Lower lobe of right lung (tissue), 2 donors: ENCODE data around the gene CDKN1A. TPM values are rescaled to one million over a fixed set of nuclear protein-coding genes. Genes with fewer than 3 reads are reported as not detected.

Experiments
- ATAC-seq, 2 donors: fragments of 200-7000 bp; cut with Tn5 transposase; one replicate each; pipeline ENCODE4 v1.9.1; 2020 to 2022; ENCODE audit warnings: mild to moderate bottlenecking in 2 of 2, moderate library complexity in 2 of 2
- DNase-seq: peaks from one replicate; pipeline ENCODE4 v3.0.0-alpha.2; 2020
- H3K27ac ChIP-seq: fragments of 200-600 bp; one replicate; pipeline ENCODE4 v1.8.0; 2022
- H3K27me3 ChIP-seq: fragments of 200-600 bp; one replicate; pipeline ENCODE4 v1.8.0; 2022; ENCODE audit warnings: low read depth
- H3K36me3 ChIP-seq: fragments of 200-600 bp; one replicate; pipeline ENCODE4 v1.8.0; 2022; ENCODE audit warnings: mild to moderate bottlenecking
- H3K4me1 ChIP-seq: fragments of 200-600 bp; one replicate; pipeline ENCODE4 v1.8.0; 2022
- H3K4me3 ChIP-seq: fragments of 200-600 bp; one replicate; pipeline ENCODE4 v1.8.0; 2022; ENCODE audit warnings: mild to moderate bottlenecking
- H3K9me3 ChIP-seq: fragments of 200-600 bp; one replicate; pipeline ENCODE4 v1.8.0; 2022
- intact Hi-C: fragments of 100-400 bp; cut with DNase I; formaldehyde crosslinking; loops from one replicate; pipeline ENCODE4 v1.11.0; 2022
- total RNA-seq: library from RNA; stranded (reverse); fragmentation: NEBNext Ultra II Directional; extraction: Animal tissue kit (Norgen Biotek cat#: 25700); gene quantifications from one replicate; pipeline ENCODE4 v1.2.1, GENCODE V29; 2021
- TF ChIP-seq, protein P1 (sequence below): fragments of 200-600 bp; IDR thresholded peaks from one replicate; pipeline ENCODE4 v1.8.0; 2022; ENCODE audit warnings: antibody characterized with exemption, mild to moderate bottlenecking
- donor health status: DM: no; HTN: yes; CAD: no; lungs with severe emphysema.

The CDKN1A gene
- total RNA-seq, 1 donor from 2014 or later, result 71.0 TPM

DNA sequence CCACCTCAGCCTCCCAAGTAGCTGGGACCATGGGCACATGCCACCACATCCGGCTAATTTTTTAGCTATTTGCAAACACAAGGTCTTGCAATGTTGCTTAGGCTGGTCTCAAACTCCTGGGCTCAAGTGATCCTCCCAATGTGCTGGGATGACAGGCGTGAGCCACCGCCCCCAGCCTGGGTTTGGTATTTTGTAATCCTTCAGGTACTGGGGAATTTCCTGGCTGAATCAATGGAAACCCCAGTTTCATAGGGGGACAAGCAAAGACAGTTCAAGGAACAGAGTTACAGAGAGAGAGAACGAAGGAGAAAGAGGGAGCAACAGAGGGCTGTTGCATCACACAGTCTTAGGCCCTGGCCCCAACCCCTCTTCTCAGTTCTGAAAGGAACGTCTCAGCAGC is 54.8 kb downstream of the CDKN1A start:
- Histone ChIP-seq H3K9me3 (no peaks in the 10 kb centered on the region), H3K27me3 (no peaks in the 10 kb centered on the region), H3K36me3 (no peaks in the 10 kb centered on the region), H3K4me1 (peaks cover 21% of the 10 kb centered on the region), H3K27ac (no peak overlapping the region), H3K4me3 (no peak overlapping the region)
- intact Hi-C loops, result no loop called here
- no peak for DNase-seq
- ATAC-seq, result no peak
- TF ChIP-seq, protein P1, sequence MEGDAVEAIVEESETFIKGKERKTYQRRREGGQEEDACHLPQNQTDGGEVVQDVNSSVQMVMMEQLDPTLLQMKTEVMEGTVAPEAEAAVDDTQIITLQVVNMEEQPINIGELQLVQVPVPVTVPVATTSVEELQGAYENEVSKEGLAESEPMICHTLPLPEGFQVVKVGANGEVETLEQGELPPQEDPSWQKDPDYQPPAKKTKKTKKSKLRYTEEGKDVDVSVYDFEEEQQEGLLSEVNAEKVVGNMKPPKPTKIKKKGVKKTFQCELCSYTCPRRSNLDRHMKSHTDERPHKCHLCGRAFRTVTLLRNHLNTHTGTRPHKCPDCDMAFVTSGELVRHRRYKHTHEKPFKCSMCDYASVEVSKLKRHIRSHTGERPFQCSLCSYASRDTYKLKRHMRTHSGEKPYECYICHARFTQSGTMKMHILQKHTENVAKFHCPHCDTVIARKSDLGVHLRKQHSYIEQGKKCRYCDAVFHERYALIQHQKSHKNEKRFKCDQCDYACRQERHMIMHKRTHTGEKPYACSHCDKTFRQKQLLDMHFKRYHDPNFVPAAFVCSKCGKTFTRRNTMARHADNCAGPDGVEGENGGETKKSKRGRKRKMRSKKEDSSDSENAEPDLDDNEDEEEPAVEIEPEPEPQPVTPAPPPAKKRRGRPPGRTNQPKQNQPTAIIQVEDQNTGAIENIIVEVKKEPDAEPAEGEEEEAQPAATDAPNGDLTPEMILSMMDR, result no peak

DNA sequence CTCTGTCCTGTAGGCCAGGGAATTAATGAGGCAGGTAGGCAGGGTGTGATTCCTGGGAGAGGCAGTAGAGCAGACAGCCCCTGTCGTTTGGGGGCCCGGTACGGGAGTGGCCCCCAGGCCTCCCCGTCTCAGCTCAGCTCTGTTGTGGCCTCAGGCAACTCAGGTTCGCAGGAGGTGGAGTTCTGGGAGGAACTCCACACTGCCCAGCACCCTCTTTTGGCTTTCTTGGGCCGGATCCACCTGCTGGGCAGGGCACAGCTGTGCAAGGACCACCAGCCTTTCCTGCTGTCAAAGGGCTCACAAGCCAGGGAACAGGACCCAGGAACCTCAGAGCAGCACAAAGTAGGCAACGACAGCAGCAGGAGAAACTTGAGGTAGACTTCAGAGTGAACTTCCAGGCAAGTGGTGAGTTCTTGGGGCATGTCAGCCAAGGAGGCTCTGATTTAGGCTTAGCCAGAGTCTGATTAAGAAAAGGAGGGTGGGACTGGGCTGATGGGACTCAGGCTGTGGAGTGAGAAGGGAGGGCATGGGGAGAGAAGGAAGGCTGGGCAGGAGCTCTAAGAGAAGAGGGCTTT is 56.1 kb downstream of the CDKN1A start:
- intact Hi-C loops, result no loop called here
- TF ChIP-seq, protein P1, result no peak
- peak overlapping the region; percentile 74 for H3K27ac ChIP-seq
- no peak for ATAC-seq
- DNase-seq, result no peak
- H3K4me1 ChIP-seq, result peaks cover 21% of the 10 kb centered on the region
- no peaks in the 10 kb centered on the region for H3K36me3 ChIP-seq
- no peaks in the 10 kb centered on the region for H3K27me3 ChIP-seq
- H3K4me3 ChIP-seq, result peak overlapping the region; percentile 33
- H3K9me3 ChIP-seq, result no peaks in the 10 kb centered on the region

DNA sequence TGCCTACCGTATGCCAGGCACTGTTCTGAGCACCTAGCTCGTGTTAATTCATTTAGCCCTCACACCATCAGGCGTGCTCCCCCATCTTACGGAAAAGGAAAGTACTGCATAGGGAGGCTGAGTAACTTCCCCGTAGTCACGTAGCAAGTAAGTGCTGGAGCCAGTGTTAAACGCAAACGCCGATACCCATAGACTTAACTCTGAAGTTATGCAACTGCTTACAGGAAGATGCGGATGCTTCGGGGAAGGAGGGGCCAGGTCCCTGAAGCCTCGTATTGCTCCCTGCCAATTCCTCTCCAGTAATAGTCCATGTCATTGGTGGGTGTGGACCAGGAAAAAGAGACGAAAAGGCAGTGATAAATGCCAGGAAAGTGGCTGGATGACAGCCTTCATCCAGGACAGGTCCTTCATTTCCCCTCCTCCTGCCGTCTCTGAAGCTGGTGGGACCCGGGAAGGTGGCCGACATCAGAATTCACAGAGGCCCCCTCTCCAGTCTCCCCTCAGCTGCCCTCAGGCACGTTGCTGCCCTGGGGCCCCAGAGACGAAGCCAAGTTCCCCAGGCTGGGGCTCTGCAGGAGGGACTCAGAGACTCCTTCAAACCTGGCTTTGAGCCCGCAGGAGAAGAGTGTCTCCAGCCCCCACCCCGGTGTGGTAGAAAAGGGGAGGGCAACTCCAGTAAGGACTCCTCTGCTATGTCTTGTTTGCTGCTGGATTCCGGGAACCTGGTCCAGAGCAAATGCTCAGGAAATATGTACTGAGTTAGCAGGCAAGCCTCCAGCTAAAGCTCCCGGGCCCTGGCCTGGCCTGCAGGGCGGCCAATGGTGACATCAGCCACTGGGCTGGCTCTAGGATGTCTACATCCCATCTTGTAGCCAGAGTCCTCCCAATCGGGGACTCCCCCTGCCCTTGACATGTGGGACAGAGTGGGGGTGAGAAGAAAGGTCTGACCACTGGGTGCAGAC is 56.9 kb downstream of the CDKN1A start:
- intact Hi-C loops, result no loop called here
- Histone ChIP-seq H3K36me3 (no peaks in the 10 kb centered on the region), H3K27me3 (no peaks in the 10 kb centered on the region), H3K9me3 (no peaks in the 10 kb centered on the region), H3K4me1 (peaks cover 21% of the 10 kb centered on the region), H3K27ac (peak overlapping the region; percentile 74), H3K4me3 (peak overlapping the region; percentile 33)
- ATAC-seq (peak; percentile 81 to 86), DNase-seq (peak; percentile 71)
- TF ChIP-seq, protein P1, result no peak

Other genes starting within 250 kb of the CDKN1A start
- not detected for gene PXT1, start 235.9 kb upstream of the CDKN1A start, total RNA-seq
- 37.2 TPM for gene KCTD20, start 235.7 kb upstream of the CDKN1A start, total RNA-seq
- gene STK38, start 131.2 kb upstream of the CDKN1A start, total RNA-seq, result 35.0 TPM
- 180 TPM for gene SRSF3, start 84.4 kb upstream of the CDKN1A start, total RNA-seq
- 0.95 TPM for gene RAB44, start 19.1 kb downstream of the CDKN1A start, total RNA-seq
- gene CPNE5, start 160.7 kb downstream of the CDKN1A start, total RNA-seq, result 2.4 TPM
- 14.4 TPM for gene PPIL1, start 196.1 kb downstream of the CDKN1A start, total RNA-seq
- 54.7 TPM for gene C6orf89, start 207.2 kb downstream of the CDKN1A start, total RNA-seq